GM12891 (cell line): ENCODE measurements around the gene POU2F1.

ENCODE experiments used
- POLR2A ChIP-seq: IDR thresholded peaks from 2 replicates; pipeline ENCODE4 v1.6.1; 2011; ENCODE audit warnings: low read depth, low read length, control low read depth
- POLR2AphosphoS5 ChIP-seq: IDR thresholded peaks from 2 replicates; pipeline ENCODE4 v1.6.1; 2011; ENCODE audit warnings: low read depth, low read length, control low read depth
- SPI1 ChIP-seq: IDR thresholded peaks from 2 replicates; pipeline ENCODE4 v1.6.1; 2011; ENCODE audit warnings: low read depth, low read length, control low read depth
- TAF1 ChIP-seq: IDR thresholded peaks from 2 replicates; pipeline ENCODE4 v1.6.1; 2011; ENCODE audit warnings: low read depth, low read length, control low read depth

- TF ChIP-seq TAF1 (no peak), SPI1 (no peak), POLR2A (no peak), POLR2AphosphoS5 (no peak)
These were observed 34.6 kb upstream of the POU2F1 start for GRCh38 chr1:167185974-167186657.
